B cell (primary cell): ENCODE measurements around the gene CMTM8. TPM values are rescaled to one million over a fixed set of nuclear protein-coding genes. Genes with fewer than 3 reads are reported as not detected.
"Not testable (repeated sequence)": the region's sequence is repeated elsewhere in the genome, so short reads cannot be mapped to it uniquely, and the experiment has no call there.

ENCODE experiments used
- ATAC-seq: fragments of 200-7000 bp; cut with Tn5 transposase; one replicate; pipeline ENCODE4 v1.10.0; 2021; ENCODE audit warnings: low read depth, mild to moderate bottlenecking, moderate number of reproducible peaks, moderate library complexity
- CTCF ChIA-PET: fragments of 350-600 bp; sonication (Branson Sonifier 250); formaldehyde crosslinking; loops from one replicate; lab custom pipeline; 2021; ENCODE audit warnings: antibody characterized with exemption, inconsistent platforms; lab: Charles Lee
- POLR2A ChIA-PET: fragments of 350-600 bp; sonication (Branson Sonifier 250); formaldehyde crosslinking; loops from one replicate; lab custom pipeline; 2021; ENCODE audit warnings: antibody characterized with exemption; lab: Charles Lee
- DNase-seq: peaks from one replicate; pipeline ENCODE4 v3.0.0; 2013
- H2AFZ ChIP-seq: 2 replicates; pipeline ENCODE4 v1.6.1; 2012; ENCODE audit warnings: mild to moderate bottlenecking, low read depth, low read length; ENCODE audit not compliant: insufficient read depth, poor library complexity, severe bottlenecking
- H3K27ac ChIP-seq, 2 donors: 1 replicate in 1 of 2; 2 replicates in 1 of 2; pipeline ENCODE4 v1.5.1; 2012 to 2013; ENCODE audit warnings: low read length in 2 of 2, mild to moderate bottlenecking in 2 of 2, moderate library complexity in 1 of 2
- H3K27me3 ChIP-seq, 4 experiments: fragments of 200-600 bp in 1 of 4; sonication (generic) in 1 of 4; replicated peaks in 1 of 4; 1 replicate in 2 of 4; 2 replicates in 2 of 4; pipeline versions ENCODE4 v1.6.1 to v1.7.0; 2013 to 2016; ENCODE audit warnings: low read length in 3 of 4, mild to moderate bottlenecking in 2 of 4, mixed read lengths in 1 of 4, moderate library complexity in 1 of 4; ENCODE audit not compliant: insufficient read depth in 4 of 4, control insufficient read depth in 3 of 4; ENCODE audit errors: control extremely low read depth in 1 of 4
- H3K36me3 ChIP-seq, 2 experiments: replicated peaks in 1 of 2; 1 replicate in 1 of 2; 2 replicates in 1 of 2; pipeline versions ENCODE4 v1.6.1 to v1.7.1; 2013; ENCODE audit warnings: low read length in 1 of 2; ENCODE audit not compliant: insufficient read depth in 2 of 2, control insufficient read depth in 1 of 2; ENCODE audit errors: control extremely low read depth in 1 of 2, extremely low read depth in 1 of 2
- H3K4me1 ChIP-seq, 2 donors: fragments of 200-600 bp in 1 of 2; sonication (generic) in 1 of 2; 1 replicate in 1 of 2; 2 replicates in 1 of 2; pipeline versions ENCODE4 v1.5.1 to v1.6.1; 2013 to 2017; ENCODE audit warnings: low read length in 2 of 2; ENCODE audit not compliant: control insufficient read depth in 2 of 2, insufficient read depth in 2 of 2
- H3K4me2 ChIP-seq: replicated peaks from 2 replicates; pipeline ENCODE3; 2012; ENCODE audit warnings: mild to moderate bottlenecking, low read depth, low read length; ENCODE audit not compliant: poor library complexity, severe bottlenecking
- H3K4me3 ChIP-seq, 5 experiments: fragments of 200-600 bp in 1 of 5; sonication (generic) in 1 of 5; 1 replicate in 3 of 5; 2 replicates in 2 of 5; pipeline versions ENCODE4 v1.5.1 to v1.7.0; 2011 to 2016; ENCODE audit warnings: low read length in 4 of 5, mild to moderate bottlenecking in 4 of 5, low read depth in 2 of 5, control low read depth in 1 of 5, moderate library complexity in 1 of 5; ENCODE audit not compliant: insufficient read depth in 1 of 5; ENCODE audit errors: control extremely low read depth in 1 of 5, extremely low read depth in 1 of 5
- H3K79me2 ChIP-seq: fragments of 200-600 bp; sonication (generic); one replicate; pipeline ENCODE4 v1.6.0; 2016; ENCODE audit warnings: low read length; ENCODE audit not compliant: control insufficient read depth, insufficient read depth
- H3K9ac ChIP-seq: fragments of 200-600 bp; sonication (generic); 2 replicates; pipeline ENCODE4 v1.6.1; 2017; ENCODE audit warnings: mild to moderate bottlenecking, low read length, moderate library complexity
- H3K9me3 ChIP-seq, 3 donors: one replicate each; pipeline versions ENCODE4 v1.6.1 to v1.7.1; 2013; ENCODE audit warnings: low read length in 2 of 3; ENCODE audit not compliant: control insufficient read depth in 2 of 3, insufficient read depth in 1 of 3; ENCODE audit errors: control extremely low read depth in 1 of 3
- H4K20me1 ChIP-seq: 2 replicates; pipeline ENCODE4 v1.6.0; 2012; ENCODE audit warnings: mild to moderate bottlenecking, low read length; ENCODE audit not compliant: insufficient read depth, control insufficient read depth, poor library complexity, severe bottlenecking
- H3K27ac Mint-ChIP-seq: one replicate; pipeline ENCODE4 v1.8.0; 2021; ENCODE audit warnings: mixed read lengths
- H3K27me3 Mint-ChIP-seq: one replicate; pipeline ENCODE4 v1.8.0; 2021; ENCODE audit warnings: mixed read lengths
- H3K4me1 Mint-ChIP-seq: one replicate; pipeline ENCODE4 v1.8.0; 2021; ENCODE audit warnings: mixed read lengths
- H3K4me3 Mint-ChIP-seq: one replicate; pipeline ENCODE4 v1.8.0; 2021; ENCODE audit warnings: mixed read lengths
- H3K9me3 Mint-ChIP-seq: one replicate; pipeline ENCODE4 v1.8.0; 2022; ENCODE audit warnings: mixed read lengths; ENCODE audit not compliant: insufficient read depth
- EZH2 ChIP-seq: IDR thresholded peaks from 2 replicates; pipeline ENCODE4 v1.6.1; 2012; ENCODE audit warnings: borderline replicate concordance, low read depth, mild to moderate bottlenecking, moderate library complexity, low read length; ENCODE audit not compliant: insufficient read depth, poor library complexity, severe bottlenecking
- WGBS: methylation state at CpG from one replicate; pipeline ENCODE4 v1.1.5; 2013; ENCODE audit warnings: missing lambda C conversion rate; ENCODE audit not compliant: insufficient coverage; 5-methylcytosine and 5-hydroxymethylcytosine counted together
- intact Hi-C: fragments of 100-400 bp; cut with micrococcal nuclease; formaldehyde crosslinking; loops from one replicate; pipeline ENCODE4 v1.10.0; 2022
- polyA plus RNA-seq: library from polyadenylated mRNA; depleted of rRNA; stranded (reverse); fragments of >200 nt; gene quantifications from 2 replicates; pipeline ENCODE4 v1.2.3, GENCODE V29; 2012
- total RNA-seq, 2 donors: library from RNA; stranded (reverse); fragments of 120-200 nt in 1 of 2; gene quantifications; 1 replicate in 1 of 2; 2 replicates in 1 of 2; pipeline versions ENCODE4 v1.2.3 to v1.2.4, GENCODE V29; 2013 to 2022
- TF ChIP-seq, protein P1 (sequence below): fragments of 200-600 bp; IDR thresholded peaks from one replicate; pipeline ENCODE4 v1.8.0; 2022; ENCODE audit warnings: antibody characterized with exemption, mild to moderate bottlenecking

CMTM8 gene
- total and polyA plus RNA-seq, 2 donors (not counting 1 experiment from before 2014, with no cell fraction given): 0.25 to 0.28 TPM

DNA sequence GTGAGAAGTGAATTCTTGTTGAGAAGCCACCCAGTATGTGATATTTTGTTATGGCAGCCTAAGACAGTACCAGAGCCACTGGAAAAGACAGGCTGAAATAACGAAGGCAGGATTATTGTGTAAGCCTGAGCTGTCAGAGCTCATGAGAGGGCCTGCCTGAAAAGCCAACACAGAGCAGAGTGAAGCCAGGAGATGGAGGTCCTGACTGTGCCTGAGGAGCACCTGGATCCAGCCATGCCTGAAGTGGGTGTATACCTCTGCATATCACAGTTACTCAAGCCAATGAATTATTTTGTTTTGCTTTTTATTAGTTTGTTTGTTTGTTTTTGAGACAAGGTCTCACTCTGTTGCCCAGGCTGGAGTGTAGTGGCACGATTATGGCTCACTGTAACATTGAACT, 149.0 kb downstream of the CMTM8 start:
- Histone ChIP-seq H3K4me2 (no peak overlapping the region), H3K27ac (no peak overlapping the region), H3K4me1 (peaks cover 20 to 33% of the 10 kb centered on the region in 2 donors), H3K9ac (no peak overlapping the region), H3K9me3 (no peaks in the 10 kb centered on the region), H3K36me3 (no peaks in the 10 kb centered on the region), H4K20me1 (no peaks in the 10 kb centered on the region), H2AFZ (no peak overlapping the region), H3K4me3 (no peak overlapping the region), H3K79me2 (peaks cover 44% of the 10 kb centered on the region), H3K27me3 (no peaks in the 10 kb centered on the region)
- Mint-ChIP-seq H3K4me1 (peaks cover 32% of the 10 kb centered on the region), H3K27me3 (peaks cover 5% of the 10 kb centered on the region), H3K9me3 (no peaks in the 10 kb centered on the region), H3K4me3 (no peak overlapping the region), H3K27ac (no peak overlapping the region)
- no peak for DNase-seq
- intact Hi-C loops: no loop called here
- ChIA-PET POLR2A (no interaction called here), CTCF (interaction anchor here (0.6 to 6.6 kb wide), 4 partner anchors 11 to 196 kb away, joined by 3 to 62 read pairs (median 8); no protein-coding TSS in a partner anchor)
- TF ChIP-seq EZH2: no peak
- TF ChIP-seq, protein P1, sequence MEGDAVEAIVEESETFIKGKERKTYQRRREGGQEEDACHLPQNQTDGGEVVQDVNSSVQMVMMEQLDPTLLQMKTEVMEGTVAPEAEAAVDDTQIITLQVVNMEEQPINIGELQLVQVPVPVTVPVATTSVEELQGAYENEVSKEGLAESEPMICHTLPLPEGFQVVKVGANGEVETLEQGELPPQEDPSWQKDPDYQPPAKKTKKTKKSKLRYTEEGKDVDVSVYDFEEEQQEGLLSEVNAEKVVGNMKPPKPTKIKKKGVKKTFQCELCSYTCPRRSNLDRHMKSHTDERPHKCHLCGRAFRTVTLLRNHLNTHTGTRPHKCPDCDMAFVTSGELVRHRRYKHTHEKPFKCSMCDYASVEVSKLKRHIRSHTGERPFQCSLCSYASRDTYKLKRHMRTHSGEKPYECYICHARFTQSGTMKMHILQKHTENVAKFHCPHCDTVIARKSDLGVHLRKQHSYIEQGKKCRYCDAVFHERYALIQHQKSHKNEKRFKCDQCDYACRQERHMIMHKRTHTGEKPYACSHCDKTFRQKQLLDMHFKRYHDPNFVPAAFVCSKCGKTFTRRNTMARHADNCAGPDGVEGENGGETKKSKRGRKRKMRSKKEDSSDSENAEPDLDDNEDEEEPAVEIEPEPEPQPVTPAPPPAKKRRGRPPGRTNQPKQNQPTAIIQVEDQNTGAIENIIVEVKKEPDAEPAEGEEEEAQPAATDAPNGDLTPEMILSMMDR: no peak
- 96% methylated on average over 2 of the region's 2 CpGs for WGBS
- ATAC-seq: no peak

- H3K27me3 ChIP-seq, H3K4me2 ChIP-seq, ATAC-seq, H3K27ac ChIP-seq, H3K4me3 ChIP-seq, H3K9me3 Mint-ChIP-seq, H3K9me3 ChIP-seq, H3K36me3 ChIP-seq, H3K9ac ChIP-seq, H2AFZ ChIP-seq, intact Hi-C loops, H4K20me1 ChIP-seq, H3K27me3 Mint-ChIP-seq, DNase-seq: not testable (repeated sequence)
- POLR2A ChIA-PET: interaction anchor here (0.7 kb wide), 1 partner anchor 470 kb away, joined by 3 read pairs; no protein-coding TSS in a partner anchor
- peaks cover 48% of the 10 kb centered on the region for H3K4me1 Mint-ChIP-seq
- peak overlapping the region; percentile 37 for H3K27ac Mint-ChIP-seq
- WGBS: no CpG with 5 or more reads among the region's 2 CpGs
- Histone ChIP-seq H3K4me1 (peaks cover 33 to 47% of the 10 kb centered on the region in 2 donors), H3K79me2 (peaks cover 55% of the 10 kb centered on the region)
- CTCF ChIA-PET: interaction anchor here (0.6 to 6.6 kb wide), 6 partner anchors 14 to 213 kb away, joined by 3 to 62 read pairs (median 5); no protein-coding TSS in a partner anchor
- peak overlapping the region; percentile 23 for H3K4me3 Mint-ChIP-seq
These were observed 151.1 kb downstream of the CMTM8 start for GRCh38 chr3:32389577-32389976.
